Lower lobe of right lung (tissue), 2 donors: ENCODE data around the gene PLS3. TPM values are rescaled to one million over a fixed set of nuclear protein-coding genes. Genes with fewer than 3 reads are reported as not detected.
A peak's percentile ranks its signal among the peaks of the same experiment; 100 is the strongest.

Experiments
- ATAC-seq, 2 donors: fragments of 200-7000 bp; cut with Tn5 transposase; one replicate each; pipeline ENCODE4 v1.9.1; 2020 to 2022; ENCODE audit warnings: mild to moderate bottlenecking in 2 of 2, moderate library complexity in 2 of 2
- DNase-seq: peaks from one replicate; pipeline ENCODE4 v3.0.0-alpha.2; 2020
- H3K27ac ChIP-seq: fragments of 200-600 bp; one replicate; pipeline ENCODE4 v1.8.0; 2022
- H3K27me3 ChIP-seq: fragments of 200-600 bp; one replicate; pipeline ENCODE4 v1.8.0; 2022; ENCODE audit warnings: low read depth
- H3K36me3 ChIP-seq: fragments of 200-600 bp; one replicate; pipeline ENCODE4 v1.8.0; 2022; ENCODE audit warnings: mild to moderate bottlenecking
- H3K4me1 ChIP-seq: fragments of 200-600 bp; one replicate; pipeline ENCODE4 v1.8.0; 2022
- H3K4me3 ChIP-seq: fragments of 200-600 bp; one replicate; pipeline ENCODE4 v1.8.0; 2022; ENCODE audit warnings: mild to moderate bottlenecking
- H3K9me3 ChIP-seq: fragments of 200-600 bp; one replicate; pipeline ENCODE4 v1.8.0; 2022
- intact Hi-C: fragments of 100-400 bp; cut with DNase I; formaldehyde crosslinking; loops from one replicate; pipeline ENCODE4 v1.11.0; 2022
- long read RNA-seq: library from polyadenylated mRNA; unstranded; transcript quantifications from one replicate; pipeline ENCODE4 v2.0.0, GENCODE V29; 2021
- total RNA-seq: library from RNA; stranded (reverse); fragmentation: NEBNext Ultra II Directional; extraction: Animal tissue kit (Norgen Biotek cat#: 25700); gene quantifications from one replicate; pipeline ENCODE4 v1.2.1, GENCODE V29; 2021
- TF ChIP-seq, protein P1 (sequence below): fragments of 200-600 bp; IDR thresholded peaks from one replicate; pipeline ENCODE4 v1.8.0; 2022; ENCODE audit warnings: antibody characterized with exemption, mild to moderate bottlenecking
- donor health status: DM: no; HTN: yes; CAD: no; lungs with severe emphysema.

PLS3 gene, protein sequence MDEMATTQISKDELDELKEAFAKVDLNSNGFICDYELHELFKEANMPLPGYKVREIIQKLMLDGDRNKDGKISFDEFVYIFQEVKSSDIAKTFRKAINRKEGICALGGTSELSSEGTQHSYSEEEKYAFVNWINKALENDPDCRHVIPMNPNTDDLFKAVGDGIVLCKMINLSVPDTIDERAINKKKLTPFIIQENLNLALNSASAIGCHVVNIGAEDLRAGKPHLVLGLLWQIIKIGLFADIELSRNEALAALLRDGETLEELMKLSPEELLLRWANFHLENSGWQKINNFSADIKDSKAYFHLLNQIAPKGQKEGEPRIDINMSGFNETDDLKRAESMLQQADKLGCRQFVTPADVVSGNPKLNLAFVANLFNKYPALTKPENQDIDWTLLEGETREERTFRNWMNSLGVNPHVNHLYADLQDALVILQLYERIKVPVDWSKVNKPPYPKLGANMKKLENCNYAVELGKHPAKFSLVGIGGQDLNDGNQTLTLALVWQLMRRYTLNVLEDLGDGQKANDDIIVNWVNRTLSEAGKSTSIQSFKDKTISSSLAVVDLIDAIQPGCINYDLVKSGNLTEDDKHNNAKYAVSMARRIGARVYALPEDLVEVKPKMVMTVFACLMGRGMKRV
- total RNA-seq, result 138 TPM
- long read RNA-seq, transcript PLS3-209 (16 exons, 3,037 nt), result minor isoform, 30 of 303 reads
- long read RNA-seq, transcript PLS3-202 (16 exons, 3,280 nt), result major isoform, 240 of 303 reads
- long read RNA-seq, partial matches to known transcripts, result 11 of 303 reads
- long read RNA-seq, other reads (novel, unspliced or antisense), result 22 of 303 reads

DNA sequence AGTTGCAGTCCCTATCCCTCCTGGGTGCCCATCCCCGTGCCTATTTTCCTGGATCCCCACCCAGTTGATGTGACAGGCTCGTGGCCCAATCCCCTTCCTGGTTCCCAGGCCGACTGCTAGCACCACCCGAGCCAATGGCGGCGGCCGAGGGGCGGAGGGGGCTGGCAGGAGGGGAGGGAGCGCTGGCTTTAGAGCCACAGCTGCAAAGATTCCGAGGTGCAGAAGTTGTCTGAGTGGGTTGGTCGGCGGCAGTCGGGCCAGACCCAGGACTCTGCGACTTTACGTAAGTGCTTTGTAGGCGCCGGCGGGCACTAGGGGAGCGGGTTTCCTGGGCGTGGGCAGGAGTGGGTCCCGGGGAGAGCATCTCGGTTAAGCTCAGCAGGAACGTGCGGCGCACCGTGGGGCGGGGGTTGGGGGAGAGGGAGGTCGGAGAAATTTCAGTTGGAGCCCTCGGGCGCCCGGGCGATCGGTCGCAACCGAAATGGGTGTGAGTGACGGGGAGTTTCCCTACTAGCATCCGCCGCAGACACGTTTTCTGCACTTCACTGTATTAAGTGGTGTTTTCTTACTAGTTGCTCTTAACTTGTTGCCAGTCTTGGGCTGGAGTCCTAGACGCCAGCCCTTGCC, at the start of gene PLS3:
TSS of gene PLS3 (plus strand) at position 197 of the 627 bp plus-strand sequence. CDS start 49,077 bp downstream, outside the sequence.
- intact Hi-C loops, result no loop called here
- TF ChIP-seq, protein P1, sequence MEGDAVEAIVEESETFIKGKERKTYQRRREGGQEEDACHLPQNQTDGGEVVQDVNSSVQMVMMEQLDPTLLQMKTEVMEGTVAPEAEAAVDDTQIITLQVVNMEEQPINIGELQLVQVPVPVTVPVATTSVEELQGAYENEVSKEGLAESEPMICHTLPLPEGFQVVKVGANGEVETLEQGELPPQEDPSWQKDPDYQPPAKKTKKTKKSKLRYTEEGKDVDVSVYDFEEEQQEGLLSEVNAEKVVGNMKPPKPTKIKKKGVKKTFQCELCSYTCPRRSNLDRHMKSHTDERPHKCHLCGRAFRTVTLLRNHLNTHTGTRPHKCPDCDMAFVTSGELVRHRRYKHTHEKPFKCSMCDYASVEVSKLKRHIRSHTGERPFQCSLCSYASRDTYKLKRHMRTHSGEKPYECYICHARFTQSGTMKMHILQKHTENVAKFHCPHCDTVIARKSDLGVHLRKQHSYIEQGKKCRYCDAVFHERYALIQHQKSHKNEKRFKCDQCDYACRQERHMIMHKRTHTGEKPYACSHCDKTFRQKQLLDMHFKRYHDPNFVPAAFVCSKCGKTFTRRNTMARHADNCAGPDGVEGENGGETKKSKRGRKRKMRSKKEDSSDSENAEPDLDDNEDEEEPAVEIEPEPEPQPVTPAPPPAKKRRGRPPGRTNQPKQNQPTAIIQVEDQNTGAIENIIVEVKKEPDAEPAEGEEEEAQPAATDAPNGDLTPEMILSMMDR, result no peak
- Histone ChIP-seq H3K9me3 (no peaks in the 10 kb centered on the region), H3K36me3 (no peaks in the 10 kb centered on the region), H3K27me3 (no peaks in the 10 kb centered on the region), H3K4me3 (peak within 1 kb of the TSS; percentile 63), H3K4me1 (peaks cover 9% of the 10 kb centered on the region), H3K27ac (peak within 1 kb of the TSS; percentile 89)
- ATAC-seq (peak; percentile 82 to 87), DNase-seq (peak; percentile 83)

GRCh38 chrX:115518113-115518512, 42.9 kb upstream of the PLS3 start:
- TF ChIP-seq, protein P1, result no peak
- H3K9me3 ChIP-seq, result no peaks in the 10 kb centered on the region
- no peaks in the 10 kb centered on the region for H3K36me3 ChIP-seq
- H3K4me1 ChIP-seq, result no peaks in the 10 kb centered on the region
- no peaks in the 10 kb centered on the region for H3K27me3 ChIP-seq
- intact Hi-C loops, result no loop called here
- DNase-seq, result no peak
- no peak for ATAC-seq
- no peak overlapping the region for H3K27ac ChIP-seq
- H3K4me3 ChIP-seq, result no peak overlapping the region

DNA sequence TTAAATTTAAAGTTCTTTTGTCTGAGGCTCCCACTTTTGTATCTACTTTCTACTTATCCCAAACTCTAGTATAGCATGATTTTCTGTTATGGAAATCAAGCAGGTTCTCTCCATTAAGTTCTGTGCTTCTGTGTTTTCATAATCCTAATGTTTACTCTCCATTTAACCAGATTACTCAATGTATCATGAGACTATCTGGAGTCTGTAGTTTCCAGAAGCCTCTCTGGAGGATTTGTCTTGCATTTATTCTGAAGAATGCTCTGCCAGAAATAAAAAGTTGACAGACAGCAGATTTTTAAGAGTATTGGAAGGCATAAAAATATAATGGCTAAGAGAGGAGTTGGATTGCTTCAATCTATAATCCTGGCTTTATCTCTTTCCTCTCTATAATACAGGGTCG, 39.2 kb upstream of the PLS3 start:
- intact Hi-C loops, result no loop called here
- Histone ChIP-seq H3K36me3 (no peaks in the 10 kb centered on the region), H3K4me3 (no peak overlapping the region), H3K4me1 (no peaks in the 10 kb centered on the region), H3K27ac (no peak overlapping the region), H3K9me3 (no peaks in the 10 kb centered on the region), H3K27me3 (no peaks in the 10 kb centered on the region)
- no peak for DNase-seq
- TF ChIP-seq, protein P1, result no peak
- no peak for ATAC-seq

GRCh38 chrX:115522952-115523351, 38.0 kb upstream of the PLS3 start:
- H3K4me3 ChIP-seq, result no peak overlapping the region
- no peaks in the 10 kb centered on the region for H3K4me1 ChIP-seq
- H3K9me3 ChIP-seq, result no peaks in the 10 kb centered on the region
- intact Hi-C loops, result no loop called here
- ATAC-seq, result no peak
- no peaks in the 10 kb centered on the region for H3K36me3 ChIP-seq
- no peak for DNase-seq
- no peaks in the 10 kb centered on the region for H3K27me3 ChIP-seq
- no peak overlapping the region for H3K27ac ChIP-seq
- TF ChIP-seq, protein P1, result no peak

- ATAC-seq, result peak; percentile 85 to 95
- TF ChIP-seq, protein P1, result no peak
- Histone ChIP-seq H3K4me3 (no peak overlapping the region), H3K36me3 (no peaks in the 10 kb centered on the region), H3K9me3 (no peaks in the 10 kb centered on the region), H3K4me1 (no peaks in the 10 kb centered on the region), H3K27me3 (no peaks in the 10 kb centered on the region), H3K27ac (no peak overlapping the region)
- intact Hi-C loops, result no loop called here
- DNase-seq, result peak; percentile 54
Measured at GRCh38 chrX:115525486-115525885, 35.5 kb upstream of the PLS3 start.
